A549 (cell line): ENCODE measurements around the gene C10orf105. TPM values are rescaled to one million over a fixed set of nuclear protein-coding genes. Genes with fewer than 3 reads are reported as not detected.
A peak's percentile ranks its signal among the peaks of the same experiment; 100 is the strongest.

Experiments
- ATAC-seq, 2 experiments: fragments of 200-7000 bp in 1 of 2; fragments of >200 bp in 1 of 2; cut with Nextera tagmentation in 1 of 2; cut with Tn5 transposase in 1 of 2; 3 replicates each; pipeline versions ENCODE4 v1.8.0 to v1.9.1; 2018 to 2020; ENCODE audit warnings: mild to moderate bottlenecking in 1 of 2, moderate library complexity in 1 of 2
- CTCF ChIA-PET: fragments of 300-600 bp; sonication (Branson Sonifier 250); formaldehyde crosslinking; extraction: SDS; loops from one replicate; lab custom pipeline; 2021; ENCODE audit warnings: antibody characterized with exemption, inconsistent platforms; lab: Yijun Ruan, JAX
- POLR2A ChIA-PET: fragments of 350-600 bp; formaldehyde crosslinking; extraction: SDS; loops from one replicate; lab custom pipeline; 2021; ENCODE audit warnings: antibody characterized with exemption, inconsistent platforms; lab: Yijun Ruan, JAX
- DNase-seq, 2 experiments: peaks; one replicate each; pipeline versions ENCODE4 v3.0.0 to v3.0.0-alpha.2; 2011 to 2016; ENCODE audit warnings: low read depth in 1 of 2, low spot score in 1 of 2
- FAIRE-seq: peaks from 2 replicates; lab custom pipeline; 2011; peaks lifted over from hg19 to GRCh38; lab: Jason Lieb, UNC
- H3K27ac ChIP-seq, 2 experiments: fragments of >200 bp; sonication (Bioruptor Twin); formaldehyde crosslinking; 3 replicates each; pipeline ENCODE4 v1.5.1; 2016 to 2017
- H3K4me1 ChIP-seq: fragments of >200 bp; sonication (Bioruptor Twin); formaldehyde crosslinking; 3 replicates; pipeline ENCODE4 v1.6.1; 2016
- H3K4me2 ChIP-seq: fragments of >200 bp; sonication (Bioruptor Twin); formaldehyde crosslinking; 3 replicates; pipeline ENCODE4 v1.6.1; 2016
- H3K4me3 ChIP-seq: fragments of >200 bp; sonication (Bioruptor Twin); formaldehyde crosslinking; 3 replicates; pipeline ENCODE4 v1.5.1; 2016
- H3K9me3 ChIP-seq: fragments of >200 bp; sonication (Bioruptor Twin); formaldehyde crosslinking; 3 replicates; pipeline ENCODE4 v1.6.1; 2016
- ATOH8 ChIP-seq: fragments of 250-450 bp; sonication (Bioruptor Pico); IDR thresholded peaks from 2 replicates; pipeline ENCODE4 v1.5.0; 2020; ENCODE audit warnings: low read depth, mild to moderate bottlenecking, moderate library complexity
- BCL3 ChIP-seq: fragments of >200 bp; sonication (Bioruptor Twin); formaldehyde crosslinking; IDR thresholded peaks from 3 replicates; pipeline ENCODE4 v1.6.1; 2016
- CBX8 ChIP-seq: fragments of 200-600 bp; sonication (generic); IDR thresholded peaks from 2 replicates; pipeline ENCODE4 v1.6.1; 2016
- CHD4 ChIP-seq: fragments of 200-600 bp; sonication (generic); IDR thresholded peaks from 2 replicates; pipeline ENCODE4 v1.6.1; 2016; ENCODE audit warnings: antibody characterized with exemption, mild to moderate bottlenecking, borderline replicate concordance
- EHMT2 ChIP-seq: fragments of 200-600 bp; sonication (generic); IDR thresholded peaks from 2 replicates; pipeline ENCODE4 v1.6.1; 2016; ENCODE audit warnings: antibody characterized with exemption, low read depth, mild to moderate bottlenecking, moderate library complexity
- ELK1 ChIP-seq: fragments of 150-350 bp; IDR thresholded peaks from 2 replicates; pipeline ENCODE4 v1.6.1; 2014; ENCODE audit warnings: low read depth, mild to moderate bottlenecking, low read length
- EP300 ChIP-seq, 2 experiments: fragments of >200 bp; sonication (Bioruptor Twin); formaldehyde crosslinking; IDR thresholded peaks; 2 replicates in 1 of 2; 3 replicates in 1 of 2; pipeline ENCODE4 v1.6.1; 2016 to 2017
- ESRRA ChIP-seq: fragments of 150-350 bp; IDR thresholded peaks from 2 replicates; pipeline ENCODE4 v1.6.1; 2014; ENCODE audit warnings: mild to moderate bottlenecking, low read length, borderline replicate concordance
- GATA3 ChIP-seq: IDR thresholded peaks from 2 replicates; pipeline ENCODE4 v1.6.1; 2012; ENCODE audit warnings: borderline replicate concordance
- HDAC2 ChIP-seq: fragments of 200-600 bp; sonication (generic); IDR thresholded peaks from 2 replicates; pipeline ENCODE4 v1.6.1; 2016
- HEYL ChIP-seq: fragments of 250-450 bp; sonication (Bioruptor Pico); IDR thresholded peaks from 2 replicates; pipeline ENCODE4 v1.8.0; 2021; ENCODE audit warnings: mild to moderate bottlenecking, moderate library complexity
- HMGXB4 ChIP-seq: fragments of 250-450 bp; sonication (Bioruptor Pico); IDR thresholded peaks from 2 replicates; pipeline ENCODE4 v1.5.0; 2021; ENCODE audit warnings: mild to moderate bottlenecking, moderate library complexity, borderline replicate concordance
- HOXA7 ChIP-seq: fragments of 250-450 bp; sonication (Bioruptor Pico); IDR thresholded peaks from 2 replicates; pipeline ENCODE4 v1.5.0; 2020; ENCODE audit warnings: mild to moderate bottlenecking, moderate library complexity
- JUN ChIP-seq, 2 experiments: fragments of >200 bp; sonication (Bioruptor Twin); formaldehyde crosslinking; IDR thresholded peaks; 2 replicates in 1 of 2; 3 replicates in 1 of 2; pipeline ENCODE4 v1.6.1; 2016 to 2017
- MAZ ChIP-seq: fragments of 150-350 bp; IDR thresholded peaks from 2 replicates; pipeline ENCODE4 v1.6.1; 2014; ENCODE audit warnings: antibody characterized with exemption, low read depth, low read length, borderline replicate concordance
- MYC ChIP-seq: IDR thresholded peaks from 2 replicates; pipeline ENCODE4 v1.6.1; 2012; ENCODE audit warnings: mild to moderate bottlenecking, inconsistent platforms, low read length, improper control_type of control experiment, borderline replicate concordance
- NFE2L2 ChIP-seq: fragments of 150-350 bp; conservative IDR thresholded peaks from 2 replicates; pipeline ENCODE4 v1.6.1; 2014; ENCODE audit warnings: low read length
- PHF8 ChIP-seq: fragments of 200-600 bp; sonication (generic); IDR thresholded peaks from 2 replicates; pipeline ENCODE4 v1.6.1; 2016; ENCODE audit warnings: low read depth, mild to moderate bottlenecking, antibody characterized with exemption, moderate library complexity, borderline replicate concordance
- RAD21 ChIP-seq, 2 experiments: fragments of >200 bp in 1 of 2; sonication (Bioruptor Twin) in 1 of 2; formaldehyde crosslinking in 1 of 2; IDR thresholded peaks in 1 of 2; conservative IDR thresholded peaks in 1 of 2; 2 replicates in 1 of 2; 3 replicates in 1 of 2; pipeline ENCODE4 v1.6.1; 2012 to 2018; ENCODE audit warnings: inconsistent platforms in 1 of 2
- RNF2 ChIP-seq: fragments of 200-600 bp; sonication (generic); IDR thresholded peaks from 2 replicates; pipeline ENCODE4 v1.6.1; 2016; ENCODE audit warnings: low read depth, mild to moderate bottlenecking, antibody characterized with exemption, moderate library complexity, borderline replicate concordance
- SREBF2 ChIP-seq: fragments of 450-650 bp; IDR thresholded peaks from 2 replicates; pipeline ENCODE4 v1.6.1; 2014; ENCODE audit warnings: mild to moderate bottlenecking, moderate library complexity
- ZC3H11A ChIP-seq: fragments of 450-650 bp; IDR thresholded peaks from 2 replicates; pipeline ENCODE4 v1.6.1; 2014; ENCODE audit warnings: antibody characterized with exemption, mild to moderate bottlenecking
- ZNF302 ChIP-seq: fragments of 250-450 bp; sonication (Bioruptor Pico); IDR thresholded peaks from 2 replicates; pipeline ENCODE4 v1.9.0; 2021; ENCODE audit warnings: inconsistent platforms, mild to moderate bottlenecking, moderate library complexity
- WGBS: methylation state at CpG from one replicate; pipeline ENCODE4 v1.1.6; 2017; ENCODE audit errors: missing lambda C conversion rate; 5-methylcytosine and 5-hydroxymethylcytosine counted together
- polyA plus RNA-seq, 4 experiments: library from polyadenylated mRNA; depleted of rRNA in 3 of 4; stranded (reverse); fragments of >200 nt; fragmentation: RNase III in 1 of 4; extraction: RNeasy Plus Mini Kit Qiagen cat#74134 plus additional on column Dnase treatment in 1 of 4; gene quantifications; 2 replicates in 3 of 4; 3 replicates in 1 of 4; pipeline ENCODE4 v1.2.3, GENCODE V29; 2011 to 2017
- TF ChIP-seq, protein P1 (sequence below): IDR thresholded peaks from 2 replicates; pipeline ENCODE4 v1.6.1; 2012; ENCODE audit warnings: low read depth, borderline replicate concordance
- TF ChIP-seq, protein P2 (sequence below): IDR thresholded peaks from 2 replicates; pipeline ENCODE4 v1.6.1; 2012

The C10orf105 gene
- polyA plus RNA-seq, 2 of the 4 experiments (the other 2 are of a cell fraction) = not detected

DNA sequence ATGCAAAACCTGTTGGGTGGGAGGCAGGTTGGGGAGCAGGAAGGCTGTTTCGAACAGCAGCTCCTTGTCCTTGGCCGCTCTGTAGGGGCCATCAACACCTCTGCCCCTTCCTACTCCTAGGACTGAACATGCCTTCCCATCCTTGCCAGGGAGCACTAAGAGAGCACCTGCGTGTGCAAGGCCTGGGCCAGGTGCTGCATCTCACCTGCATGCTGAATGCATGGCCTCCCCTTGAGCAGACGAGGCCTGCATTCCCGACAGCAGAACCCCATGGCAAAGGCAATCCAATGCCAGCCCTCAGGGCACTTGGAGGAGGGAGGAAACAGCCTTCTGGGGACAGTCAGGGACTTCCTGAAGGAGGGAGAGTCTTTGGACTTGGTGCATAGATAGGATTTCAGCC lies 42.7 kb upstream of the C10orf105 start (continued):
- TF ChIP-seq HMGXB4 (CRISPR knock-in tag) (no peak), CHD4 (no peak), EHMT2 (no peak), HOXA7 (CRISPR knock-in tag) (no peak), HEYL (CRISPR knock-in tag) (no peak), EP300 (IDR thresholded peaks at IDR 0.05) (no peak), PHF8 (no peak), RNF2 (no peak)

GRCh38 chr10:71761541-71762113 lies 42.0 kb upstream of the C10orf105 start:
- Histone ChIP-seq H3K27ac (peak overlapping the region in 1 of 2 experiments; percentile 98; a peak in 3 of 6 replicates), H3K4me1 (peaks cover 63% of the 10 kb centered on the region), H3K4me2 (no peak overlapping the region), H3K9me3 (no peaks in the 10 kb centered on the region), H3K4me3 (no peak overlapping the region)
- ChIA-PET POLR2A (no interaction called here), CTCF (interaction anchor here (1.1 to 3.5 kb wide), 2 partner anchors 12 to 447 kb away, joined by 3 to 30 read pairs; partner anchors contain the start of gene VSIR)
- TF ChIP-seq GATA3 = no peak
- 0 out of 5 replicates have a peak, but pooled peaks of 1 of the 2 experiments have one; percentile 14 for TF ChIP-seq RAD21 (conservative IDR thresholded peaks at IDR 0.05 in 1 of 2, IDR thresholded peaks at IDR 0.05 in 1 of 2)
- no peak for TF ChIP-seq ZC3H11A
- ATAC-seq = 0 out of 6 replicates have a peak, but pooled peaks of 1 of the 2 experiments have one; percentile 17
- FAIRE-seq = no peak
- DNase-seq = no peak
- 96% methylated on average over 19 of the region's 26 CpGs for WGBS

DNA sequence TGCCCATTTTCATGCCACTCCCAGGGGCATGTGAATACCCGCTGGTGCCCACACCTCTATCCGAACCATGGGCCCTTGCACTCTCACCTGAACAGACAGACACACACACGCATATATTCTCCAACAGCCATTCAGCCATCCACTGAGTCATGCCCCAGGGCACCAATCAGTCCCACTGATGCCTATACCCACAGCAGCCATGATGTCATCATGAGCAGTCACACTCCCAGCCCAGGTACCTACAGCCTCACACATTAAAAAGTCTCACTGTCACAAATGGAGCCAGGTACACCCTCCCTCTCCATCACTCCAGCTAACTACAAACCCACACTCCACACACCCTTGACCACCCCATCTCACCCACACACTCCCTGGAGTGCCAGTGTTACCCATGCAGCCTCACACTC lies 41.5 kb upstream of the C10orf105 start:
- ATAC-seq (no peak), FAIRE-seq (no peak)
- 97% methylated on average over 3 of the region's 3 CpGs for WGBS

More for the DNA sequence above, 41.5 kb upstream of the C10orf105 start:
- H3K4me1 ChIP-seq = peaks cover 58% of the 10 kb centered on the region
- ChIA-PET CTCF (interaction anchor here (3.5 kb wide), 1 partner anchor 12 kb away, joined by 30 read pairs; the partner anchor contains the start of gene VSIR), POLR2A (no interaction called here)
- no peak overlapping the region for H3K4me3 ChIP-seq
- TF ChIP-seq ZC3H11A = no peak
- no peak for TF ChIP-seq ELK1
- no peak for TF ChIP-seq SREBF2
- TF ChIP-seq ATOH8 (CRISPR knock-in tag) = no peak
- no peak for TF ChIP-seq CBX8
- TF ChIP-seq HDAC2 = no peak
- TF ChIP-seq, protein P1, sequence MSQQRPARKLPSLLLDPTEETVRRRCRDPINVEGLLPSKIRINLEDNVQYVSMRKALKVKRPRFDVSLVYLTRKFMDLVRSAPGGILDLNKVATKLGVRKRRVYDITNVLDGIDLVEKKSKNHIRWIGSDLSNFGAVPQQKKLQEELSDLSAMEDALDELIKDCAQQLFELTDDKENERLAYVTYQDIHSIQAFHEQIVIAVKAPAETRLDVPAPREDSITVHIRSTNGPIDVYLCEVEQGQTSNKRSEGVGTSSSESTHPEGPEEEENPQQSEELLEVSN = no peak
- TF ChIP-seq ZNF302 (CRISPR knock-in tag) = no peak
- TF ChIP-seq ESRRA = no peak
- TF ChIP-seq MAZ = no peak
- TF ChIP-seq HEYL (CRISPR knock-in tag) = no peak
- TF ChIP-seq, protein P2, sequence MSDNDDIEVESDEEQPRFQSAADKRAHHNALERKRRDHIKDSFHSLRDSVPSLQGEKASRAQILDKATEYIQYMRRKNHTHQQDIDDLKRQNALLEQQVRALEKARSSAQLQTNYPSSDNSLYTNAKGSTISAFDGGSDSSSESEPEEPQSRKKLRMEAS = no peak
- no peak for TF ChIP-seq MYC
- no peak for TF ChIP-seq NFE2L2
- TF ChIP-seq BCL3 = no peak
- no peak for TF ChIP-seq JUN (IDR thresholded peaks at IDR 0.05)
- DNase-seq = no peak
- H3K9me3 ChIP-seq = no peaks in the 10 kb centered on the region
- H3K27ac ChIP-seq = peak overlapping the region in 1 of 2 experiments; percentile 98; a peak in 2 of 6 replicates
- H3K4me2 ChIP-seq = no peak overlapping the region
